Activated CD4-positive, alpha-beta T cell treated with anti-CD3 and anti-CD28 coated beads for 36 hours (primary cell): ENCODE results near the gene GLS2. TPM values are rescaled to one million over a fixed set of nuclear protein-coding genes. Genes with fewer than 3 reads are reported as not detected.
"Not testable (repeated sequence)": the region's sequence is repeated elsewhere in the genome, so short reads cannot be mapped to it uniquely, and the experiment has no call there.

Experiments used
- ATAC-seq: fragments of 200-7000 bp; cut with Tn5 transposase; one replicate; pipeline ENCODE4 v1.10.0; 2021; ENCODE audit warnings: mild to moderate bottlenecking, moderate library complexity
- CTCF ChIA-PET: fragments of 350-600 bp; sonication (Branson Sonifier 250); formaldehyde crosslinking; loops from one replicate; lab custom pipeline; 2021; ENCODE audit warnings: antibody characterized with exemption; lab: Charles Lee
- POLR2A ChIA-PET: fragments of 350-600 bp; sonication (Branson Sonifier 250); formaldehyde crosslinking; loops from one replicate; lab custom pipeline; 2021; ENCODE audit warnings: antibody characterized with exemption, inconsistent platforms; lab: Charles Lee
- DNase-seq: peaks from one replicate; pipeline ENCODE4 v3.0.0-alpha.2; 2020
- H3K27ac Mint-ChIP-seq: one replicate; pipeline ENCODE4 v1.8.0; 2021; ENCODE audit warnings: mixed read lengths
- H3K27me3 Mint-ChIP-seq: one replicate; pipeline ENCODE4 v1.8.0; 2021; ENCODE audit warnings: mixed read lengths
- H3K36me3 Mint-ChIP-seq: one replicate; pipeline ENCODE4 v1.8.0; 2021; ENCODE audit warnings: low read depth, mixed read lengths
- H3K4me1 Mint-ChIP-seq: one replicate; pipeline ENCODE4 v1.8.0; 2021; ENCODE audit warnings: mixed read lengths
- H3K4me3 Mint-ChIP-seq: one replicate; pipeline ENCODE4 v1.8.0; 2021; ENCODE audit warnings: mild to moderate bottlenecking, moderate library complexity, mixed read lengths
- H3K9me3 Mint-ChIP-seq: one replicate; pipeline ENCODE4 v1.8.0; 2021; ENCODE audit warnings: low read depth, mixed read lengths
- intact Hi-C, 2 experiments: fragments of 100-400 bp; cut with DNase I in 1 of 2; cut with micrococcal nuclease in 1 of 2; formaldehyde crosslinking; loops; one replicate each; pipeline versions ENCODE4 v1.14.2 to v1.15.1; 2022 to 2024; cut with DNase I, micrococcal nuclease
- total RNA-seq, 2 experiments: library from RNA; stranded (reverse); gene quantifications; one replicate each; pipeline ENCODE4 v1.2.3, GENCODE V29; 2021

The GLS2 gene
- total RNA-seq, 2 experiments from 2014 or later = 8.7 TPM

DNA sequence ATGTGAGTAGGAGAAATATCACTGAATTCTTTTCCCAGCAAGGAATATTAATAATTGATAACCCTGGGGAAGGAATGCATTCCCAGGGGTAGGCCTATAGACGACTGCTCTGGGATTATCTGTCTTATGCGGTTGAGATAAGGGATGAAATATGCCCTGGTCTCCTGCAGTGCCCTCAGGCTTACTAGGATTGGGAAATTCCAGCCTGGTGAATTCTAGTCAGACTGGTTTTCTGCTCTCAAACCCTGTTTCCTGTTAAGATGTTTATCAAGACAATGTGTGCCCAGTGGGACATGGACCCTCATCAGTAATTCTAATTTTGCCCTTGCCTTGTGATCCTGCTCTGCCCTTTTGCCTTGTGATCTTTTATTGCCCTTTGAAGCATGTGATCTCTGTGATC is 44.8 kb downstream of the GLS2 start:
- intact Hi-C loops, CTCF ChIA-PET, POLR2A ChIA-PET, H3K27ac Mint-ChIP-seq, ATAC-seq, H3K27me3 Mint-ChIP-seq, H3K9me3 Mint-ChIP-seq, H3K4me3 Mint-ChIP-seq, DNase-seq: not testable (repeated sequence)
- peaks cover 12% of the 10 kb centered on the region for H3K4me1 Mint-ChIP-seq
- H3K36me3 Mint-ChIP-seq = peaks cover 27% of the 10 kb centered on the region

DNA sequence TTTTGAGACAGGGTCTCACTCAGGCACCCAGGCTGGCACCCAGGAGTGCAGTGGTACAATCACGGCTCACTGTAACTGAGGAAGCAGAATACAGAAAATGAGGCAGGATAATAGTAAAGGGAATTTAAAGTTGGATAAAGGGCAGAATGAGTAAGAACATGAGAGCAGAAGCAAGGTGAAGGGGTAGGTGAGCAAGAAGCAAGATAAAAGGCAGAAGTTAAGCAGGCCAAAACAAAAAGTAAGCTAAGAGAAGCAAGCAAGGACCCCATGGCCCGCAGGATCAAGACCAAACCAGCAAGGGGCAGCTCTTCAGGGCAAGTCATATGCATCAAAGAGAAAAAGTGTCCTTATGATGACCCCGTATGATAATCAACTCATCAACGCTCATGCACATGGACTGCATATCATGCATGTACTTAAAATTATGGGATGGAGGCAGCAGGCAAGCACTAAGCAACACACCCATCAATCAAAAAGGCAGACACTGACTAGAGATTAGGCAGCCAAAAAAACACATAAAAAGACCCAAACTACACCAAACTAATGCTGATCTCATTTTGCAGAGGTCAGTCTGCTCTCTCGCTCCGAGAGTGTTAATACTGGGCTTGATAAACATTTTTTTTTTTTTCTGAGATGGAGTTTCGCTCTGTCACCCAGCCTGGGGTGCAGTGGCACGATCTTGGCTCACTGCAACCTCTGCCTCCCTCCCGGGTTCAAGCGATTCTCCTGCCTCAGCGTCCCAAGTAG is 50.4 kb downstream of the GLS2 start:
- H3K9me3 Mint-ChIP-seq = no peaks in the 10 kb centered on the region
- peaks cover 14% of the 10 kb centered on the region for H3K36me3 Mint-ChIP-seq
- no peak for ATAC-seq
- H3K27me3 Mint-ChIP-seq = no peaks in the 10 kb centered on the region
- intact Hi-C loops = no loop called here
- no peaks in the 10 kb centered on the region for H3K4me1 Mint-ChIP-seq
- no peak overlapping the region for H3K27ac Mint-ChIP-seq
- CTCF ChIA-PET = interaction anchor here (0.6 to 1.1 kb wide), 2 partner anchors 26 to 233 kb away, joined by 3 read pairs; no protein-coding TSS in a partner anchor
- no peak for DNase-seq
- no peak overlapping the region for H3K4me3 Mint-ChIP-seq
- POLR2A ChIA-PET = interaction anchor here (0.6 kb wide), 1 partner anchor 13 kb away, joined by 4 read pairs; no protein-coding TSS in a partner anchor

DNA sequence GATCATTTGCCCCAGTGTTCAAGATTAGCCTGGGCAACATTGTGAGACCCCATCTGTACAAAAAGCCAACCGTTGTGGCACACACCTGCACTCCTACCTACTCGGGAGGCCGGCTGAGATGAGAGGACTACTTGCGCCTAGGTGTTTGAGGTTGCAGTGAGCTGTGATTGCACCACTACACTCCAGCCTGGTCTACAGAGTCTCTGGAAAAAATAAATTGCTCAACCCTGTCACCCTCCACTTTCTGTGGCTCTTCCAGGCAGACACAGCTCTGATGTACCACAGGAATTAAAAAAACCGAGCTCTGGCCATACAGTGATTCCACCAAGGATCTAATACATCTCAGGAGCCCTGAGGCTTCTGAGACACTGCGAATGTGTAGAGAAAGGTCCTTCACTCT is 53.1 kb downstream of the GLS2 start:
- DNase-seq (no peak), ATAC-seq (no peak)
- intact Hi-C loops = no loop called here
- H3K27me3 Mint-ChIP-seq = no peaks in the 10 kb centered on the region
- no peak overlapping the region for H3K4me3 Mint-ChIP-seq
- no peak overlapping the region for H3K27ac Mint-ChIP-seq
- no peaks in the 10 kb centered on the region for H3K4me1 Mint-ChIP-seq
- no peaks in the 10 kb centered on the region for H3K9me3 Mint-ChIP-seq
- CTCF ChIA-PET = no interaction called here
- POLR2A ChIA-PET = no interaction called here
- peaks cover 21% of the 10 kb centered on the region for H3K36me3 Mint-ChIP-seq

DNA sequence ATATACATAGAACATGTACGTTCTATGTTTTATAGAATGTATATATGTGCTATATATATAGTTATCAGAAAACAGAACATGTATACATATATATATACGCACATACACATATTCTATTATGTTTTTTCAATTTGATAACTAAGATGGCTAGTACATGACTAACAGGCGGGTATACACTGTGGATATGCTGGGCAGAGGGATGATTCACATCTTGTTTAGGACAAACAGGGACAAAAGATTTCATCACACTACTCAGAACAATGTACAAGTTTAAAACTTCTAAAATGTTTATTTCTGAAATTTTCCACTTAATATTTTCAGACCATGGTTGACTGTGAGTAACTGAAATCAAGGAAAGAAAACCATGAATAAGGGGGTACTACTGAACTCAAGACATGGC is 56.1 kb downstream of the GLS2 start:
- POLR2A ChIA-PET = no interaction called here
- CTCF ChIA-PET = no interaction called here
- H3K9me3 Mint-ChIP-seq = no peaks in the 10 kb centered on the region
- H3K4me1 Mint-ChIP-seq = no peaks in the 10 kb centered on the region
- no peak overlapping the region for H3K4me3 Mint-ChIP-seq
- H3K27me3 Mint-ChIP-seq = no peaks in the 10 kb centered on the region
- H3K27ac Mint-ChIP-seq = no peak overlapping the region
- ATAC-seq = no peak
- intact Hi-C loops = no loop called here
- peaks cover 34% of the 10 kb centered on the region for H3K36me3 Mint-ChIP-seq
- DNase-seq = no peak

DNA sequence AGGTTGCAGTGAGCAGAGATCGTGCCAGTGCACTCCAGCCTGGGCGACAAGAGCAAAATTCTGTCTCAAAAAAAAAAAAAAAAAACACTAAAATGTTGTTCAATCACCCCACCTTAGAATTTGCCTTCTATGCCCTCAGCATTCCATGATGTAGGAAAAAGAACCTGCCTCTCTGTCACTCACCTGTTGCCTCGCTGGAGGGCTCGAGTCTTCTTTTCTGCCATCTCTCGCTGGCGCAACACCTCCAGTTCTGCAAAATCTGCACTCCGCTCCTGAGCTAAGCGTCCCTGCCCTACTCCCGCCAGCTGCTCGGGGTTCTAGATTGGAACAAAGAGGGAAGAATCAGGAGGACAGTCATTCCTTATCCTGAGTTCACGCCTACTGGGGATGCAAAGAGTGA is 56.7 kb downstream of the GLS2 start:
- no peaks in the 10 kb centered on the region for H3K27me3 Mint-ChIP-seq

DNA sequence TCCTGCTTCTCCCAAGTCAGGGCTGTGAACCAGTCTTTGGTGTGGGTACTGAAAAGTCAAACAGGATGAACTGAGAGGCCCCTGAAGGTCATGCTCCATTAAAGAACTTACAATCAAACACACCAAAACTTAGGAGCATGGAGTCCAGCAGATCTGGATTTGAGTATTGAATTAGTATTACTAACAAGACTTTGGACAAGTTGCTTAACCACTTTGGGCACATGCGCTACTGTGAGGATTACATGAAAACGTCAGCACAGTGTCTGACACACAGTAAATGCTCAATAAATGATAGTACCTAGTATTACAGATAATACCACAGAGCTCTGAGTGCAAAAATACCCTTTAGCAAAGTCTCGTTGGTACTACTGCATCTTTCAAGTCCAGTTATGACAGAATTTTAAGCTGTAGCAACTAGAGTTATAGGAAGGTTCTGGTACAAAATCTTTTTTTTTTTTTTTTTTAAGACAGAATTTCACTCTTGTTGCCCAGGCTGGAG is 62.0 kb downstream of the GLS2 start:
- ATAC-seq (no peak), DNase-seq (no peak)
- H3K27me3 Mint-ChIP-seq = no peaks in the 10 kb centered on the region
- intact Hi-C loops = no loop called here
- H3K36me3 Mint-ChIP-seq = peaks cover 49% of the 10 kb centered on the region
- no peak overlapping the region for H3K27ac Mint-ChIP-seq
- no peak overlapping the region for H3K4me3 Mint-ChIP-seq
- ChIA-PET POLR2A (no interaction called here), CTCF (interaction anchor here (1.2 kb wide), 1 partner anchor 115 kb away, joined by 3 read pairs; no protein-coding TSS in a partner anchor)
- no peaks in the 10 kb centered on the region for H3K9me3 Mint-ChIP-seq
- H3K4me1 Mint-ChIP-seq = peaks cover 11% of the 10 kb centered on the region

More for the DNA sequence above, 56.7 kb downstream of the GLS2 start:
- no peaks in the 10 kb centered on the region for H3K4me1 Mint-ChIP-seq
- peaks cover 32% of the 10 kb centered on the region for H3K36me3 Mint-ChIP-seq
- DNase-seq = no peak
- CTCF ChIA-PET = no interaction called here
- no peak overlapping the region for H3K27ac Mint-ChIP-seq
- intact Hi-C loops = no loop called here
- no peaks in the 10 kb centered on the region for H3K9me3 Mint-ChIP-seq
- no peak overlapping the region for H3K4me3 Mint-ChIP-seq
- no peak for ATAC-seq
- POLR2A ChIA-PET = no interaction called here

DNA sequence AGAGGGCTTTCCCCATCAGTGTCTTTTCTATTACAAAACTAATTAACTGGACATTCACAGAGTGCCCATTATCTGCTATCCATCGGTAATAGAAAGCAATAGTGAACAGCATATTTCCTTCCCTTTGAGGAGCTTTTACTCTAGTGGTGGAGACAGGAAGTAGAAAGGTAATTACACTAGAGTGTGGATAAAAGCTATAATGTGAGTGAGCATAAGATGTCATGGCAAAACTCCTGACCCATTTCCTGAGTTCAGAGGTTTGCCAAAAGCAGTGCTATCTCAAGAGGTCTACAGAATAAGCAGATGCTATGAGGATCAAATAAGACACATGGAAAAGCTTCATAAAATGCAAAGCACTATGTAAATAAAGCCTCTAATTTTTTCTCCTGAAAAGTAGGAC is 62.8 kb downstream of the GLS2 start:
- Mint-ChIP-seq H3K27ac (no peak overlapping the region), H3K27me3 (no peaks in the 10 kb centered on the region), H3K4me1 (peaks cover 11% of the 10 kb centered on the region), H3K36me3 (peaks cover 54% of the 10 kb centered on the region), H3K9me3 (no peaks in the 10 kb centered on the region), H3K4me3 (no peak overlapping the region)
- POLR2A ChIA-PET = interaction anchor here (0.6 kb wide), 1 partner anchor 12 kb away, joined by 4 read pairs; no protein-coding TSS in a partner anchor
- CTCF ChIA-PET = interaction anchor here (0.6 to 1.2 kb wide), 4 partner anchors 29 to 190 kb away, joined by 3 to 5 read pairs (median 3); no protein-coding TSS in a partner anchor
- DNase-seq (no peak), ATAC-seq (peak; percentile 30)
- intact Hi-C loops = no loop called here

Other genes with a start within 250 kb of the GLS2 start
- gene ANKRD52, start 229.8 kb downstream of the GLS2 start, total RNA-seq = 10 to 100 TPM; 29.2 to 31.0 TPM
- gene COQ10A, start 221.2 kb downstream of the GLS2 start, total RNA-seq = 1 to 10 TPM; 5.2 to 7.5 TPM
- 100 to 1,000 TPM; 197 to 293 TPM for gene CS, start 187.8 kb downstream of the GLS2 start, total RNA-seq
- 10 to 100 TPM; 77.4 to 82.6 TPM for gene CNPY2, start 172.2 kb downstream of the GLS2 start, total RNA-seq
- gene PAN2, start 154.2 kb downstream of the GLS2 start, total RNA-seq = 10 to 100 TPM; 54.6 to 62.5 TPM
- gene IL23A, start 149.3 kb downstream of the GLS2 start, total RNA-seq = 10 to 100 TPM; 18.5 to 21.6 TPM
- 100 to 1,000 TPM; 116 to 124 TPM for gene STAT2, start 128.1 kb downstream of the GLS2 start, total RNA-seq
- gene APOF, start 125.3 kb downstream of the GLS2 start, total RNA-seq = not detected
- gene TIMELESS, start 38.7 kb downstream of the GLS2 start, total RNA-seq = 10 to 100 TPM; 46.3 to 47.3 TPM
- not detected for gene MIP, start 33.5 kb downstream of the GLS2 start, total RNA-seq
- gene SPRYD4, start 19.6 kb downstream of the GLS2 start, total RNA-seq = 1 to 10 TPM; 3.1 TPM
- 1 to 10 TPM; 5.0 to 7.0 TPM for gene RBMS2, start 33.7 kb upstream of the GLS2 start, total RNA-seq
- 100 to 1,000 TPM in 1 of 2 experiments, 10 to 100 TPM in 1; 79.4 to 129 TPM for gene BAZ2A, start 142.2 kb upstream of the GLS2 start, total RNA-seq
- 100 to 1,000 TPM; 756 to 818 TPM for gene ATP5F1B, start 157.8 kb upstream of the GLS2 start, total RNA-seq
- 100 to 1,000 TPM; 284 to 386 TPM for gene PTGES3, start 200.1 kb upstream of the GLS2 start, total RNA-seq
- 1,000 to 10,000 TPM; 1,215 to 1,231 TPM for gene NACA, start 237.1 kb upstream of the GLS2 start, total RNA-seq